Activated CD4-positive, alpha-beta T cell treated with anti-CD3 and anti-CD28 coated beads, Interleukin-2, Interleukin-4, amounts not matched to agents 100 ng/mL and 50 ng/mL, durations not matched to agents 16 hours and 8 hours (primary cell): ENCODE measurements around the gene HBM.
"Not testable (repeated sequence)": the region's sequence is repeated elsewhere in the genome, so short reads cannot be mapped to it uniquely, and the experiment has no call there.

ENCODE experiments used
- DNase-seq: peaks from one replicate; pipeline ENCODE4 v3.0.0-alpha.2; 2020; ENCODE audit warnings: low spot score

Gene HBM

DNA sequence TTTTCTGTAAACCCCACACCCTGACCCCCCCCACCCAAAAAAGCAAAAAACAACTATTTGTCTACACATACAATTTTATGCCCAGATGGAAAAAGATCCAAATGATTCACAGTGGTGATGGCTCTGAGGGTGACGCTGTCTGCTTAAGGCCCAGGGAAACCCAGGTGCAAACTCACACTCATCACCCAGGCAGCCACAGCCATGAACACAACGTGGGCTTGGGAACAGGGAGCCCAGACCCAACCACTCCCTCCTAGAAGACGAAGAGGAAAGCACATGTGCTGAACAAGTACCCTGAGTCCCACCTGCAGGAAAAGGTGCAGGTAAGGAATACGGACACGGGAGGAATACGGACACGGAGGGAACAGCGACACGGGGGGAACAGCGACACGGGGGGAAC lies 19.9 kb downstream of the HBM start:
- no peak for DNase-seq

- DNase-seq, result no peak
These were observed 21.6 kb downstream of the HBM start for GRCh38 chr16:187330-187729.

GRCh38 chr16:188674-189073 lies 22.9 kb downstream of the HBM start:
- DNase-seq, result peak; percentile 24

DNA sequence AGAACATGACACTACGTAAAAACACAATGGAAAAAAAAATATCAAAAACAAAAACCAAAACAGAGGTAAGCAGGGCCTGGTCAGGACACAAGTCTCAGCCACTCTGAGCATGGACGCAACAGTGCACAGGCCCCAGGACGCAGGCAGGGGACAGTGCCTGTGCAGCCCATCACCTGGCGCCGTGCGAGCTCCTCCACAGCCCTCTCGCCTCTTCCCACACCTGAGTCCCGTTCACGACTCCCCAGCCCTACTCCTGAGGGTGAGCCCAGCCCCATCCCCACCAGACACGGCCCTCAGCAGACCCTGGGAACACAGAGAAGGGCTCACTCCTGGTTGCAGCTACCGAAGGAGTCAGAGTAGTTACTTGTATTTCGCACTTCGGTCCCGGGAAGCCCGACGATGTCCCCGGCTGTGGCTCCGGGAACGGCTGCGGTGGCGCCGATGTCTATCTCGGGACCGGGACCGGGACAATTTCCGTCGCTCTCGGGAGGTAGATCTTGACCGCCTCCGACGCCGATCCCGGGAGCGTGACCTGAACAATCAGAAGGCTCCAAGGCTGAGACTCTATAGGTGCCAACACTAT lies 23.9 kb downstream of the HBM start:
- DNase-seq, result no peak

DNA sequence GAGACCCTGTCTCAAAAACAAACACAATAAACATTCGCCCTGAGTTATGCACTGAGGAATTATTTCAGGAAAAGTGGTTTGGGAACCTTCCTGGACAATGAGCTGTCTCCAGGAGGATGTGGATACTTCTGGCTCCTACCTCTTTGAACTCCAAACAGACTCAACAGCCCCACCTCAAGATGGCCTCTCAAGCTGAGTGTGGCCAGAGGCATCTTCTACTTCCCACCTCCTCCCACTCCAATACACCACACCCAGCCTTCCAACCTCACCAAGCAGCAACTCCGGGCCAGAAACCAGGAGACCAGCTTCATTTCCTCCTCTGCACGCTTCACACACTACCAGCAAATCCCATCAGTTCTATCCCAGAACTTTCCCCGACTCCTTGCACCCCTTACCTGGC lies 26.1 kb downstream of the HBM start:
- no peak for DNase-seq

DNA sequence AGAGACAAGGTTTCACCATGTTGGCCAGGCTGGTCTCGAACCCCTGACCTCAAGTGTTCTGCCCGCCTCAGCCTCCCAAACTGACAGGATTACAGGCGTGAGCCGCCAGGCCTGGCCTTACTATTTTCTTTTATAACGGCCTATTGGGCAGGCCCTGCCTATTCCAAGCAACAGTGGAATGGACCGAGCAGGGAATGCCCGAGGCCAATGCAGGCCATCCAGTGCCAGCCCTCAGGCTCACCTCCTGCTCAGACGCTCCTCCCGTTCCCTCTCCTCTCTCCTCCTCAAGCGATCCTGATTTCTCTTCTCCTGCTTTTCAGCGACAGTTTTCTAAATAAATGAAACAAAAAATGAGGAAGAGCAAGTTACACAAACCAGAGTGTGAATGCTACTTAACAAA lies 26.9 kb downstream of the HBM start:
- DNase-seq, result no peak

- no peak for DNase-seq
These were observed 27.7 kb downstream of the HBM start for GRCh38 chr16:193441-193840.

- DNase-seq, result no peak
These were observed 28.7 kb downstream of the HBM start for GRCh38 chr16:194516-194915.

DNA sequence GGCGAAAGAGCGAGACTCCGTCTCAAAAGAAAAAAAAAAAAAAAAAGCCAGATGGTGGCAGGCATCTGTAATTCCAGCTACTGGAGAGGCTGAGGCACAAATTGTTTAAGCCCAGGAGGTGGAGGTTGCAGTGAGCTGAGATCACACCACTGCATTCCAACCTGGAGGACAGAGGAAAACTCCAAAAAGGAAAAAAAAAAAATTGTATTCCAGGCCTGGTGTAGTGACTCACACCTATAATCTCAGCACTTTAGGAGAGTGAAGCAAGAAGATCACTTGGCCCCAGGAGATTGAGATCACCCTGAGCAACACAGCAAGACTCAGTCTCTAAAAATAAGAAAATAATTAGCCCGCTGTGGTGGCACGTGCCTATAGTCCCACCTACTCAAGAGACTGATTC lies 34.6 kb downstream of the HBM start:
- no peak for DNase-seq

DNA sequence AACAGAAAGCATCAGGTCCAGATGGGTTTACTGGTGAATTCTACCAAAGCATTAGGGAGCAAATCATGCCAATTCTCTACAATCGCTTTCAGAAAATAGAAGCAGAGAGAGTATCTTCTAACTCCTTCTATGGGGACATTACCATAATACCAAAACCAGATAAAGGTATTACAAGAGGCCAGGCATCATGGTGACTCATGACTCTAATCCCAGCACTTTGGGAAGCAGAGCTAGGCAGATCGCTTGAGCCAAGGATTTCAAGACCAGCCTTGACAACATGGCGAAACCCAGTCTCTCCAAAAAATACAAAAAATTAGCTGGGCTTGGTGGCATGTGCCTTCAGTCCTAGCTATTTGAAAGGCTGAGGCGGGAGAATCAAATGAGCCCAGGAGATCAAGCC lies 37.5 kb downstream of the HBM start:
- DNase-seq, result no peak

DNA sequence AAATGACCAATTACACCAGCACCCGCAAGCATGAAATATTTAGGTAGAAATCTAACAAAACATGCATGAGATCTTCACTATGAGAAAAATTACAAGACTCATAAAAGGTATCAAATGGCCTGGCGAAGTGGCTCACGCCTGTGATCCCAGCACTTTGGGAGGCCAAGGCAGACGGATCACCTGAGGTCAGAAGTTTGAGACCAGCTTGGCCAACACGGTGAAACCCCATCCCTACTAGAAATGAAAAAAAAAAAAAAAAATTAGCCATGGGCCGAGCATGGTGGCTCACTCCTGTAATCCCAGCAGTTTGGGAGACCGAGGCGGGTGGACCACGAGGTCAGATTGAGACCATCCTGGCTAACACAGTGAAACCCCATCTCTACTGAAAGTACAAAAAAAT lies 38.3 kb downstream of the HBM start:
- not testable (repeated sequence) for DNase-seq

- DNase-seq, result not testable (repeated sequence)
These were observed 43.6 kb downstream of the HBM start for GRCh38 chr16:209359-209758.

DNA sequence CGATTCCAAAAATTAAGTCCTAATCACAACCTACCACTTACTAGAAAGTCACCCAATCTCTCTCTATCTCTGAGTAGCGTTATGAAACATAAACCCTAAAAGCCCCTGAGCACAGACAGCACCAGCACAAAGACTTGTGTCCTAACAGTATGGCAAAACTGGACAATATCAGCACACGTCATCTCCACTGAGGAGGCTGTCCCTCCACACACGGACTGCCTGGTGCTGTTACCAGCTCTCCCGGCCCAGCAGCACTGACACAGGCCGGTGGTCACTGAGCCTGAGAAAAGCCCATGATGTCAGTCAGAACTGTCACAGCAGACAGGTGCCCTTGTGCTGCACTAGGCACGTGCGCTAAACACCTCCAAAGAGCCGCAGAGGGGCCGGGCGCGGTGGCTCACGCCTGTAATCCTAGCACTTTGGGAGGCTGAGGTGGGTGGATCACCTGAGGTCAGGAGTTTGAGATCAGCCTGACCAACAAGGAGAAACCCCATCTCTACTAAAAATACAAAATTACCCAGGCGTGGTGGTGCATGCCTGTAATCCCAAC lies 45.9 kb downstream of the HBM start:
- DNase-seq, result not testable (repeated sequence)

- no peak for DNase-seq
These were observed 47.2 kb downstream of the HBM start for GRCh38 chr16:212999-213398.
